Activated CD8-positive, alpha-beta T cell treated with anti-CD3 and anti-CD28 coated beads for 36 hours (primary cell): ENCODE results near the gene HSCB. TPM values are rescaled to one million over a fixed set of nuclear protein-coding genes. Genes with fewer than 3 reads are reported as not detected.

ENCODE experiments used
- ATAC-seq: fragments of 200-7000 bp; cut with Tn5 transposase; one replicate; pipeline ENCODE4 v1.10.0; 2021; ENCODE audit warnings: mild to moderate bottlenecking, moderate library complexity
- CTCF ChIA-PET: fragments of 350-600 bp; sonication (Branson Sonifier 250); formaldehyde crosslinking; loops from one replicate; lab custom pipeline; 2021; ENCODE audit warnings: antibody characterized with exemption; lab: Charles Lee
- POLR2A ChIA-PET: fragments of 350-600 bp; sonication (Branson Sonifier 250); formaldehyde crosslinking; loops from one replicate; lab custom pipeline; 2021; ENCODE audit warnings: antibody characterized with exemption; lab: Charles Lee
- DNase-seq: peaks from one replicate; pipeline ENCODE4 v3.0.0-alpha.2; 2020
- H3K27ac Mint-ChIP-seq: one replicate; pipeline ENCODE4 v1.8.0; 2021; ENCODE audit warnings: mild to moderate bottlenecking, mixed read lengths
- H3K27me3 Mint-ChIP-seq: one replicate; pipeline ENCODE4 v1.8.0; 2021; ENCODE audit warnings: mixed read lengths
- H3K36me3 Mint-ChIP-seq: one replicate; pipeline ENCODE4 v1.8.0; 2021; ENCODE audit warnings: low read depth, mixed read lengths
- H3K4me1 Mint-ChIP-seq: one replicate; pipeline ENCODE4 v1.8.0; 2021; ENCODE audit warnings: low read depth, mixed read lengths
- H3K4me3 Mint-ChIP-seq: one replicate; pipeline ENCODE4 v1.8.0; 2021; ENCODE audit warnings: mild to moderate bottlenecking, moderate library complexity, mixed read lengths
- H3K9me3 Mint-ChIP-seq: one replicate; pipeline ENCODE4 v1.8.0; 2021; ENCODE audit warnings: mixed read lengths
- intact Hi-C: fragments of 100-400 bp; cut with micrococcal nuclease; formaldehyde crosslinking; loops from one replicate; pipeline ENCODE4 v1.10.0; 2022
- total RNA-seq, 2 experiments: library from RNA; stranded (reverse); gene quantifications; one replicate each; pipeline ENCODE4 v1.2.3, GENCODE V29; 2021
- TF ChIP-seq, protein P1 (sequence below): fragments of 200-600 bp; IDR thresholded peaks from one replicate; pipeline ENCODE4 v1.8.0; 2022; ENCODE audit warnings: antibody characterized with exemption, mild to moderate bottlenecking

HSCB gene
- total RNA-seq, 2 experiments from 2014 or later = 16.5 to 17.5 TPM

DNA sequence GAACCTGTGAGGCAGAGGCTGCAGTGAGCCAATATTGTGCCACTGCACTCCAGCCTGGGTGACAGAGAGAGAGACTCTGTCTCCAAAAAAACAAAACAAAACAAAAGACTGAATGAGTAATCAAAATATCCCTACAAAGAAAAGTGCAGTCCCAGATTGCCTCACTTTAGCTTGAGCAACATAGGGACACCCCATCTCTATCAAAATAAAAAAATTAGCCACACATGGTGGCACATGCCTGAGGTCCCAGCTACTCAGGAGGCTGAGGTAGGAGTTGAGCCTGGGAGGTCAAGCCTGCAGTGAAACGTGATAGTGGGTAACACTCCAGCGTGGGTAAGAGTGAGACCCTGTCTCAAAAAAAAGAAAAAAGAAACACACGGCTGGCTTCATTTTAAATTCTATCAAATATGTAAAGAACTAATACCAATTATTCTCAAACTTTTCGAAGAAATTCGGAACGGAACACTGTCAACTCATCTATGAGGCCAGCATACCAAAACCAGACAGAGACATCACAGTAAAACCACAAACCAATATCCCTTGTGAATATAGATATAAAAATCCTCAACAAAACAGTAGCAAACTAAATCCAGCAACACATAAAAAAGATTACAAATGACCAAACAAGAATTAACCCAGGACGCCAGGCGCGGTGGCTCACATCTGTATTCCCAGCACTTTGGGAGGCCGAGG, 13.1 kb upstream of the HSCB start:
- no peak overlapping the region for H3K4me3 Mint-ChIP-seq
- DNase-seq = no peak
- TF ChIP-seq, protein P1, sequence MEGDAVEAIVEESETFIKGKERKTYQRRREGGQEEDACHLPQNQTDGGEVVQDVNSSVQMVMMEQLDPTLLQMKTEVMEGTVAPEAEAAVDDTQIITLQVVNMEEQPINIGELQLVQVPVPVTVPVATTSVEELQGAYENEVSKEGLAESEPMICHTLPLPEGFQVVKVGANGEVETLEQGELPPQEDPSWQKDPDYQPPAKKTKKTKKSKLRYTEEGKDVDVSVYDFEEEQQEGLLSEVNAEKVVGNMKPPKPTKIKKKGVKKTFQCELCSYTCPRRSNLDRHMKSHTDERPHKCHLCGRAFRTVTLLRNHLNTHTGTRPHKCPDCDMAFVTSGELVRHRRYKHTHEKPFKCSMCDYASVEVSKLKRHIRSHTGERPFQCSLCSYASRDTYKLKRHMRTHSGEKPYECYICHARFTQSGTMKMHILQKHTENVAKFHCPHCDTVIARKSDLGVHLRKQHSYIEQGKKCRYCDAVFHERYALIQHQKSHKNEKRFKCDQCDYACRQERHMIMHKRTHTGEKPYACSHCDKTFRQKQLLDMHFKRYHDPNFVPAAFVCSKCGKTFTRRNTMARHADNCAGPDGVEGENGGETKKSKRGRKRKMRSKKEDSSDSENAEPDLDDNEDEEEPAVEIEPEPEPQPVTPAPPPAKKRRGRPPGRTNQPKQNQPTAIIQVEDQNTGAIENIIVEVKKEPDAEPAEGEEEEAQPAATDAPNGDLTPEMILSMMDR = no peak
- H3K36me3 Mint-ChIP-seq = peaks cover 4% of the 10 kb centered on the region
- ChIA-PET CTCF (interaction anchor here (1.0 to 1.1 kb wide), 2 partner anchors 101 to 128 kb away, joined by 3 read pairs; no protein-coding TSS in a partner anchor), POLR2A (interaction anchor here (0.6 kb wide), 1 partner anchor 1012 kb away, joined by 3 read pairs; no protein-coding TSS in a partner anchor)
- no peaks in the 10 kb centered on the region for H3K27me3 Mint-ChIP-seq
- H3K27ac Mint-ChIP-seq = no peak overlapping the region
- ATAC-seq = no peak
- intact Hi-C loops = no loop called here
- H3K4me1 Mint-ChIP-seq = no peaks in the 10 kb centered on the region
- no peaks in the 10 kb centered on the region for H3K9me3 Mint-ChIP-seq

DNA sequence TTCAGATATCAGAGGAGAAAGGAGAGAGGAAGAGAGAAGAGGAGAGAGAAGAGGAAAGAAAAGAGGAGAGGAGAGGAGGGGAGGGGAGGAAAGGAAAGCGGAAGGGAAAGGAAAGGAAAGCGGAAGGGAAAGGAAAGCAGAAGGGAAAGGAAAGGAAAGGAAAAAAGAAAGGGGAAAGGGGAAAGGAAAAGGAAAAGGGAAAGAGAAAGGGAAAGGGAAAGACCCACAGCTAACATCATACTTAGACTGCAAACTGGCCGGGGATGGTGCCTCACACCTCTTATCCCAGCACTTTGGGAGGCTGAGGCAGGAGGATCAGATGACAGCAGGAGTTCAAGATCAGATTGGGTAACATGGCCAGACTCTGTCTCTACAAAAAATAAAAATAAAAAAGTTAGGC, 11.7 kb upstream of the HSCB start:
- H3K36me3 Mint-ChIP-seq = peaks cover 5% of the 10 kb centered on the region
- H3K27ac Mint-ChIP-seq = no peak overlapping the region
- H3K4me1 Mint-ChIP-seq = no peaks in the 10 kb centered on the region
- no peak overlapping the region for H3K4me3 Mint-ChIP-seq
- ChIA-PET POLR2A (no interaction called here), CTCF (interaction anchor here (1.1 kb wide), 1 partner anchor 42 kb away, joined by 3 read pairs; the partner anchor contains the start of gene CCDC117)
- ATAC-seq (no peak), DNase-seq (no peak)
- TF ChIP-seq, protein P1 = no peak
- intact Hi-C loops = no loop called here
- no peaks in the 10 kb centered on the region for H3K9me3 Mint-ChIP-seq
- H3K27me3 Mint-ChIP-seq = no peaks in the 10 kb centered on the region

DNA sequence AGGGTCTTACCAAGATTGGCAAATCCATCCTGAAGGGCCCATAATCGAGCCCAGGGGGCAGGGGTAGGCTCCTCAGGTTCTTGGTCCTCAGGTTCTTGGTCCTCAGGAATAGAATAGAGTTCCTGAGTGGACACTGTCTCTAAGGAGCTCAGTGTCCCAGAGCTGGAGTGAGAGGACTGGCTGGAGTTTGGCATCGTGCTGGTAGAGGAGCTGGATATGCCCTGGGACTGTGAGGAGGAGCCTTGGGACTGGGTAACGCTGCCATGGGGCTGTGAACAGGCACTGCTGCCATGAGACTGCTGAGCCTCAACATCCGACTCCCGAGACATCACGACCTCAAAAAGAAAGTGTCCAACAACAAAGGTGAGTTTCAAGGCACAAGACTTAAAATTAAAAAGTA, 7.4 kb upstream of the HSCB start:
- ChIA-PET CTCF (no interaction called here), POLR2A (interaction anchor here (1.1 kb wide), 1 partner anchor 9 kb away, joined by 3 read pairs; no protein-coding TSS in a partner anchor)
- H3K4me3 Mint-ChIP-seq = no peak overlapping the region
- TF ChIP-seq, protein P1 = no peak
- DNase-seq (no peak), ATAC-seq (no peak)
- intact Hi-C loops = no loop called here
- no peaks in the 10 kb centered on the region for H3K4me1 Mint-ChIP-seq
- no peaks in the 10 kb centered on the region for H3K27me3 Mint-ChIP-seq
- H3K27ac Mint-ChIP-seq = no peak overlapping the region
- no peaks in the 10 kb centered on the region for H3K9me3 Mint-ChIP-seq
- peaks cover 5% of the 10 kb centered on the region for H3K36me3 Mint-ChIP-seq

DNA sequence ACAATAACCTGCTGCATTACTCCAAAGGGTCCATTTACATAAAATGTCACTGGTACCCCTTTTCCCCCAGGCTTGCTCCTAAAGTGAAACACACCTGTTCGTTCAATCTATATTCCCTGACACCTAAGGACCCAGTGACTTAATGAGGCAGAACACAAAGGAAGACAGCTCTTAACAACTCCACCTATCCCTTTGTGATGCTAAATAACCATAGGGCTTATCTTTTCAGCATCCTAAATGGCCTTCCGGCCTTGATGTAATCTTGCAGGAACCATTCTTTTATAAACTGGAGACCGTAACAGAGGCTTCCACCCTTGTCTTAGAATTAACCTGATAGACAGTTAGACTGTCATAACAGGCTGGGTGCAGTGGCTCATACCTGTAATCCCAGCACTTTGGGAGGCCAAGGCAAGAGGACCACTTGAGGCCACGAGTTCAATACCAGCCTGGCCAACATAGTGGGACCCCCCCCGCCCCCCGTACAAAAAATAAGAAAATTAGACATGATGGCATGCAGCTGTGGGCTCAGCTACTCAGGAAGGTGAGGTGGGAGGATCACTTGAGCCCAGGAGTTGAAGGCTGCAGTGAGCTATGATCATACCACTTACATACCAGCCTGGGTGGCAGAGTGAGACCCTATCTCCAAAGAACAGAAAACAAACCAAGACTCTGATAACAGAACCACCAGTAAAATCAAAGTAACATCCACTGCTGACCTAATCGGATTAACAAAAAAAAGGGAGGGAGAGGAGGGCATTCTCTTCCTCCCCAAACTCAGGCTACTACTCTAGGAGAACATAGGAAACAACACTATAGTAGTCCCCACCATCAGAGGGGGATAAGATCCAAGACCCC, 5.3 kb upstream of the HSCB start:
- Mint-ChIP-seq H3K4me3 (no peak overlapping the region), H3K4me1 (peaks cover 3% of the 10 kb centered on the region), H3K9me3 (no peaks in the 10 kb centered on the region), H3K27me3 (no peaks in the 10 kb centered on the region), H3K36me3 (peaks cover 6% of the 10 kb centered on the region), H3K27ac (no peak overlapping the region)
- POLR2A ChIA-PET = no interaction called here
- DNase-seq (no peak), ATAC-seq (no peak)
- intact Hi-C loops = no loop called here
- TF ChIP-seq, protein P1 = no peak
- CTCF ChIA-PET = no interaction called here
